Testis (tissue), 2 donors: ENCODE data around the gene IKZF3.

Experiments
- POLR2A ChIP-seq: fragments of 450-650 bp; IDR thresholded peaks from one replicate; pipeline ENCODE4 v1.6.1; 2017; ENCODE audit warnings: antibody characterized with exemption, mild to moderate bottlenecking, moderate library complexity
- TF ChIP-seq, protein P1 (sequence below), 3 experiments: fragments of 450-650 bp in 2 of 3; fragments of 200-600 bp in 1 of 3; sonication (generic) in 1 of 3; IDR thresholded peaks; one replicate each; pipeline ENCODE4 v1.5.1; 2016 to 2019; ENCODE audit warnings: antibody characterized with exemption in 3 of 3, mild to moderate bottlenecking in 2 of 3, moderate library complexity in 1 of 3

DNA sequence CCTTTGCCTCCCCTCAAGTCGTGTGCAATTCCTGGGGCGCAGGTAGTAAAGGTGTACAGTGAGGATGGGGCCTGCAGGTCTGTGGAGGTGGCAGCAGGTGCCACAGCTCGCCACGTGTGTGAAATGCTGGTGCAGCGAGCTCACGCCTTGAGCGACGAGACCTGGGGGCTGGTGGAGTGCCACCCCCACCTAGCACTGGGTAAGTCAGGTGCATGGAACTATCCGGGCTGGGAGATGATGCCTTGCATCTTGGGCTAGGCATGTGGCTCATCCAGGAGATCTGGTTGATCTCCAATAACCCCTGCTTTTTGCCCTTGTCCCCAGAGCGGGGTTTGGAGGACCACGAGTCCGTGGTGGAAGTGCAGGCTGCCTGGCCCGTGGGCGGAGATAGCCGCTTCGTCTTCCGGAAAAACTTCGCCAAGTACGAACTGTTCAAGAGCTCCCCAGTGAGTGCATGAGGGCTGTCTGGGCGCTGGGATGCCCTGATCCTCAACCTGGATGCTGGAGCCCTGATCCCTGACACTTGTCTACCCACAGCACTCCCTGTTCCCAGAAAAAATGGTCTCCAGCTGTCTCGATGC is 121.2 kb downstream of the IKZF3 start:
- TF ChIP-seq, protein P1, sequence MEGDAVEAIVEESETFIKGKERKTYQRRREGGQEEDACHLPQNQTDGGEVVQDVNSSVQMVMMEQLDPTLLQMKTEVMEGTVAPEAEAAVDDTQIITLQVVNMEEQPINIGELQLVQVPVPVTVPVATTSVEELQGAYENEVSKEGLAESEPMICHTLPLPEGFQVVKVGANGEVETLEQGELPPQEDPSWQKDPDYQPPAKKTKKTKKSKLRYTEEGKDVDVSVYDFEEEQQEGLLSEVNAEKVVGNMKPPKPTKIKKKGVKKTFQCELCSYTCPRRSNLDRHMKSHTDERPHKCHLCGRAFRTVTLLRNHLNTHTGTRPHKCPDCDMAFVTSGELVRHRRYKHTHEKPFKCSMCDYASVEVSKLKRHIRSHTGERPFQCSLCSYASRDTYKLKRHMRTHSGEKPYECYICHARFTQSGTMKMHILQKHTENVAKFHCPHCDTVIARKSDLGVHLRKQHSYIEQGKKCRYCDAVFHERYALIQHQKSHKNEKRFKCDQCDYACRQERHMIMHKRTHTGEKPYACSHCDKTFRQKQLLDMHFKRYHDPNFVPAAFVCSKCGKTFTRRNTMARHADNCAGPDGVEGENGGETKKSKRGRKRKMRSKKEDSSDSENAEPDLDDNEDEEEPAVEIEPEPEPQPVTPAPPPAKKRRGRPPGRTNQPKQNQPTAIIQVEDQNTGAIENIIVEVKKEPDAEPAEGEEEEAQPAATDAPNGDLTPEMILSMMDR (IDR thresholded peaks at IDR 0.05): no peak
- no peak for TF ChIP-seq POLR2A
